Fibroblast of peridontal ligament (primary cell): ENCODE data around the gene ASB10.

Source experiments
- DNase-seq: peaks from one replicate; pipeline ENCODE4 v3.0.0-alpha.2; 2010; ENCODE audit errors: extremely low read depth

ASB10 gene

GRCh38 chr7:151210087-151210854, 23.2 kb upstream of the ASB10 start, which contains the start of gene H2BK1:
H2BK1 (minus strand) TSS chr7:151210488; CDS start chr7:151210318, 170 bp downstream.
- no peak for DNase-seq

DNA sequence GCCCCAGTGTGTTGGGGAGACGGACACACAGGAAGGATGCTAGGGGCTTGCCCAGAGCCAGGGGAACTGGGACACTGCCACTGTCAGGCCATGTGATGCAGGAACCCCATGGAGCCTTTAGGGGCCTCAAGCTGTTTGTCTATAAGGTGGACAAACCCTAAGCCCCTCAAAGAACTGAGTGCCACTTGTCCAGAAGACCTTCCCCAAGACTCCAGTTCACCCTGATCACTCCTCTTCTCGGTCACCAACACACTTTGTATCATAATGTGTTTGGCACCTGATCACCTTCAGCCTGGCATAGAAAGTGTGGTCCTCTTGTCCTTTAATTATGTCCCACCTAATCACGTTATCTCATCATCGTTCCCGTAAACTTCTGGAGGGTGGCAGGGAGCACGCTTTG, 22.5 kb upstream of the ASB10 start:
- no peak for DNase-seq

- DNase-seq: no peak
Measured at GRCh38 chr7:151208253-151208862, 21.3 kb upstream of the ASB10 start.

GRCh38 chr7:151207804-151208203, 20.8 kb upstream of the ASB10 start:
- no peak for DNase-seq

- no peak for DNase-seq
Measured at GRCh38 chr7:151207315-151207714, 20.3 kb upstream of the ASB10 start.

DNA sequence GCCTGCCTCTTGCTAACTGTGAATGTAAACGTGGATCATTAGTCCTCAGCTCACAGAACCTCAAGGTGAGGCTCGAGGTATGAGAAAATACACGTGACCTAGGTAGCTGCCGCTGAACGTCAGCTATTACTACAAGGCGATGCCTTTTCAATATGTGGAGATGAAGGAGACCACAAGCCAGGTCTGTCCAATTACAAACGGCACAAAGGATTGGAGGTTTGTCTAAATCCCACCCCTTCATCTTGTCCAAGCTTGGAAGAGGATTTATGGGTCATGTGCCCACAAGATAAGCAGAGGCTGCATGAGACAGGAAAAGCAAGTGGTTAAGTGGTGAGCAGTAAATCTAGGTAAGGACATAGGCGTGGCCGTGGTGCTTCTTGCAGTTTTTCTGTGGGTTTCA, 19.9 kb upstream of the ASB10 start:
- DNase-seq: no peak

GRCh38 chr7:151205730-151206129, 18.7 kb upstream of the ASB10 start:
- no peak for DNase-seq

DNA sequence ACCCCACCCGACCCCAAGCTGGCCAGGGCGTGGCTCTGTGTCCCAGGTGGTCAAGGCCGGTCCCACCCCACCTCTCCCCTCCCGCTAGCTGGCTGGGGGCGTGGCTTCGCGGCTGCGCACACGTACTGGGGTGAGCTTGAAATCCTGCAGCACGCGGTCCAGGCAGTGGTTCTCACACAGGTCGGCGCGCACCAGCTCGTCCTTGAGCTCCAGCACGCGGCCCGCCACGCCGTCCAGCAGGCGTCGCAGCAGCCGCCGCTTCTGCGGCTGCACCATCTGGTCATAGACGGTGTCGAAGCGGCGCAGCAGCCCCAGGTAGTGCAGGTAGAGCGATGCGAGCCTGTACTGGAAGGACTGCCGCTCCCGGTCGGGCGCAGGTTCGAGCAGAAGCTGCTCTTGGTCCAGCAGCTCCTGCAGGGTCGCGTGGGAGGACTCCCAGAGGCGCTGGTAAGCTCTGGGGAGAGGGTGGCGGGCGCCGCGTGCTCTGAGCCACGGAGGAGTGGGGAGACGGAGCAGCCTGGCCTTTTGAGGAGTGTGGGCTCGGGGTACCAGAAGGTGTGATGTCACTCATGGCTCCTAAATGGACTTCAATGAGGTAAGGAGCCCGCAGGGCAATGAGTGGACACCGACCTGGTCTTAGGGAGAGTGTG, 17.5 kb upstream of the ASB10 start:
- DNase-seq: no peak

DNA sequence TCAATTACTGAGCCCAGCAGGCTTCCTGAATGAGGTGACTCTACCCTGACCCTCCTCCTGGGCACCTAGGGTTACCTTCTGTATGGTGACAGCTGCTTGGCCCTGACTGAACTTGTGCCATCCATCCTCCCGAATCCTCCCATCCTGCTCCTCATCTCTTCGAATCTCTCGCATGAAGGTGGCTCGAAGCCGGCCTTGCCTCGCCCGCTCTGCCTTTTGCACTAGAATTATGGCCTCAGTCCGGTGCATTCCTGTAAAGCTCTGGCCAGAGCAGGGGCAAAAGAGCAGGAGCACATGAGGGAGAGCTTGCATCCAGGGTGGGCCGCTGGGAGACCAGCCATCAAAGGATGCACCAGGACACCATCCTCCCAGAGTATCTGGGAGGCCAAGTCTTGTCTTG, 15.8 kb upstream of the ASB10 start:
- no peak for DNase-seq

DNA sequence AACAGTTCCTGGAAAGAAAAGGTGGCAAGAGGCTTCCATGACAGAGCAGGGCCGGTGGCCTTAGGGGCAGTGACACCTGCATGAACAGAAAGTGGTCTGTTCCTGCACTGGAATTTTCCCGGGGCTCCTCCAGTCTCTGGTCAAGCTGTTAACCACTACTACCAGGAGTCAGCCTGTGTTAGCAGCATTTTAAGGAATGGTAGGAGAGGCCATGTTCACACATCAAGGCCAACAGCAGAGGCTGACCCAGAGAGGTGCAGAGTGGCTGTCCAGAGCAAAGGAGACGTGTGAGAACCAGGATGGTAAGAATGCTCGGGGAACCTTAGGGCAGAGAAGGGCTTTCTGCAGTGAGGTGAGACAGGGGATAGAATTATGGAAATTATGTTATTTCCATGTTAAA, 14.7 kb upstream of the ASB10 start:
- no peak for DNase-seq

DNA sequence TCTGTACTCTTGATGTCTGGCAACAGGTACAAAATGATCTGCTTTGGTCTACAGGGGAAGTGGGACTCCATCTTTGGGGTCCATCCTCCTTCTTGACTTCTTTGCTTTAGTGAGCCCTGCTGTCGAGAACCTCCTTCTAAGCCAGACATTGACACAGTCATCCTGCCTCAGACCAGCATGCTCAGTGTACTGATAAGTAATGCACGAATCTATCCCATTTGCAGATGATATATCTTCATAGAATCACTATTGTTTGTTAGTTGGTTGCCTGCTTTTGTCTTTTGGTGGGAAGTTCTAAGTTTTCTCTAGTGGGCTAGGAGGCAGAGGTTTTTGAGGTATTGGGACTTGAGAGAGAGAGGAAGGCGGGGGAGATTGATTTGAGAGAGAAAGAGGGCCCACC, 14.3 kb upstream of the ASB10 start:
- DNase-seq: no peak

GRCh38 chr7:151198945-151199848, 12.1 kb upstream of the ASB10 start:
- DNase-seq: no peak

- DNase-seq: no peak
Measured at GRCh38 chr7:151197932-151198331, 10.9 kb upstream of the ASB10 start.

GRCh38 chr7:151195616-151196450, 8.8 kb upstream of the ASB10 start:
- DNase-seq: no peak

- DNase-seq: no peak
Measured at GRCh38 chr7:151194188-151194587, 7.1 kb upstream of the ASB10 start.

- no peak for DNase-seq
Measured at GRCh38 chr7:151193203-151193978, 6.3 kb upstream of the ASB10 start.

- DNase-seq: no peak
Measured at GRCh38 chr7:151192002-151192539, 5.0 kb upstream of the ASB10 start.

DNA sequence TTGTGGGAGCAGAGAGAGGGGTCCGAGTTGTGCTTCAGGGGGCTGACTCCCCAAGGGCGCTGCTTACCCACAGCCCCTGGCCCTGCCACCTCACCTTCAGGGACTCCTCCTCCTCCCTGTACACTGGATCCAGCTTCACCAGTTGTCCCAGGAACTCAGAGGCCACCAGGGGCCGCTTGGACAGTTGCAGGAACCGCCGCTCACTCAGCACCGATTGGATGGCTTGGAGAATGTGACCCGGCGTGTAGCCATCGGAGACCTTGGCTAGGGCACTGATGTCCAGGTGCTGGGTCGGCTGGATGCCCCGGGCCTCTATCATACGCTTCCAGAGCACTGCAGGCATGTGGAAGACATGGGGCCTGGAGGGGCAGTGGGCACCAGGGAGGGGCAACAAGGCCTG, 4.5 kb upstream of the ASB10 start:
- no peak for DNase-seq

- DNase-seq: no peak
Measured at GRCh38 chr7:151189038-151189437, 2.0 kb upstream of the ASB10 start.

DNA sequence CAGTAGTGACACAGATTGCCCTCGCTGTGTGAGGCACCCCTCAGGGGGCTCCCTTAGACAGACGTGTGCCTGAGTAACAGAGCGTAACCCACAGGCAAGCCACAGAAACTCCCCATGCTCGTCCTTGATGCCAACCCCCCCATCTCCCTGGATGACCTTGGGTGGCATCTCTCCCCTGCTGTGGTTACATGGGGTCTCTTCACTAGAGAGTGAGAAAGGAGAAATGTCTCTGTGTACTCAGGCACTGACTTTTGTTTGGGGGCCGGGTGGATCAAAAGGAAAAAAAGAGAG, 1.1 kb upstream of the ASB10 start:
- no peak for DNase-seq
